WI38 (cell line): Measurements from ENCODE around the gene PYGM.

Experiments
- H3K4me3 ChIP-seq: 2 replicates; pipeline ENCODE4 v1.5.1; 2011; ENCODE audit warnings: low read depth, mild to moderate bottlenecking, control low read depth, low read length
- TF ChIP-seq, protein P1 (sequence below): IDR thresholded peaks from 2 replicates; pipeline ENCODE4 v1.5.1; 2012; ENCODE audit warnings: low read depth, mild to moderate bottlenecking, control low read depth, low read length

The PYGM gene

DNA sequence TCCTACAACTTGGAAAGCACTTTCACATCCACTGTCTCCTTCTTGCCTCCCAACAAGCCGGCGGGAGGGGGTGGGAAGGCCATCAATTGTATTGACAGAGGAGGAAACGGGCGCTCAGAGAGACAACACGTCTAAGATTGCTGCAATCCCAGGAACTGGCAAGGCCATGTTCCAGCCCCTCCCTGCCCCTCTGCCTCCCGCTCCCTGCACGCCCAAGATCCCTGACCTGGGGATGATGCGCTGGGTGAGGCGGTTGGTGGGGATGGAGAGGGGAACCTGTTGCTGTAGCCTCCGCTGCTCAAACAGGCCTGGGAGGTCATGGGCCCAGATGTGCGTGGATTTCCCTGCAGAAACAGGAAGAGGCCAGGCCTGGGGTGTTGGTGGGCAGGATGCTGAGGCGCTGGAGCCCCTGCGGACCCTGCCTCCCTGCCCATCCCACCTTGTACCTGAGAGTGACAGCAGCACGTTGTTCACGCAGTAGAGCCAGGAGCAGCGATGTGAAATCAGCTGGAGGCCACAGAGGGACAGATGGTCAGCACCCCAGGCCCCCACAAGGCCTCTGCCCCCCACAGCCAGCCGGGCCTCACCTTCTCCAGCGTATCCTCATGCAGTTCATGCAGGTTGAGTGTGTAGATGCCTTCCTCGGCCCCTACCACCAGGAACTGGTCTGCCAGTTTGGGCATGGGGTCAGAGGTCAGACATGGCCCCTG lies 36.4 kb upstream of the PYGM start:
- TF ChIP-seq, protein P1, sequence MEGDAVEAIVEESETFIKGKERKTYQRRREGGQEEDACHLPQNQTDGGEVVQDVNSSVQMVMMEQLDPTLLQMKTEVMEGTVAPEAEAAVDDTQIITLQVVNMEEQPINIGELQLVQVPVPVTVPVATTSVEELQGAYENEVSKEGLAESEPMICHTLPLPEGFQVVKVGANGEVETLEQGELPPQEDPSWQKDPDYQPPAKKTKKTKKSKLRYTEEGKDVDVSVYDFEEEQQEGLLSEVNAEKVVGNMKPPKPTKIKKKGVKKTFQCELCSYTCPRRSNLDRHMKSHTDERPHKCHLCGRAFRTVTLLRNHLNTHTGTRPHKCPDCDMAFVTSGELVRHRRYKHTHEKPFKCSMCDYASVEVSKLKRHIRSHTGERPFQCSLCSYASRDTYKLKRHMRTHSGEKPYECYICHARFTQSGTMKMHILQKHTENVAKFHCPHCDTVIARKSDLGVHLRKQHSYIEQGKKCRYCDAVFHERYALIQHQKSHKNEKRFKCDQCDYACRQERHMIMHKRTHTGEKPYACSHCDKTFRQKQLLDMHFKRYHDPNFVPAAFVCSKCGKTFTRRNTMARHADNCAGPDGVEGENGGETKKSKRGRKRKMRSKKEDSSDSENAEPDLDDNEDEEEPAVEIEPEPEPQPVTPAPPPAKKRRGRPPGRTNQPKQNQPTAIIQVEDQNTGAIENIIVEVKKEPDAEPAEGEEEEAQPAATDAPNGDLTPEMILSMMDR, result no peak
- no peak overlapping the region for H3K4me3 ChIP-seq

DNA sequence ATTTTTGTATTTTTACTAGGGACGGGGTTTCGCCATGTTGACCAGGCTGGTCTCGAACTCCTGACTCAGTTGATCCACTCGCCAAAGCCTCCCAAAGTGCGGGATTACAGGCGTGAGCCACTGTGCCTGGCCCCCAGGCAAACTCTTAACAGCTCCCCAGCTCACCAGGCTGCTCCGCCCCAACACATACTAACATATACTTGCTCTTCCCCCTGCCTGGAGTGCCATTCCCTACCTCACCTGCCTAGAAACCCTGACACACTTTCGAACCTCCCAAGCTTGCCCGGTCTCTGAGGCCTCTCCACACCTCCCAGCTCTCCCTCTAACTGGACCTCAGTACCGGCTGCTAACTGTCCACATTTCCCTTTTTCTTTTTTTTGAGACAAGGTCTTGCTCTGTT lies 34.8 kb upstream of the PYGM start:
- no peak overlapping the region for H3K4me3 ChIP-seq
- TF ChIP-seq, protein P1, result no peak

DNA sequence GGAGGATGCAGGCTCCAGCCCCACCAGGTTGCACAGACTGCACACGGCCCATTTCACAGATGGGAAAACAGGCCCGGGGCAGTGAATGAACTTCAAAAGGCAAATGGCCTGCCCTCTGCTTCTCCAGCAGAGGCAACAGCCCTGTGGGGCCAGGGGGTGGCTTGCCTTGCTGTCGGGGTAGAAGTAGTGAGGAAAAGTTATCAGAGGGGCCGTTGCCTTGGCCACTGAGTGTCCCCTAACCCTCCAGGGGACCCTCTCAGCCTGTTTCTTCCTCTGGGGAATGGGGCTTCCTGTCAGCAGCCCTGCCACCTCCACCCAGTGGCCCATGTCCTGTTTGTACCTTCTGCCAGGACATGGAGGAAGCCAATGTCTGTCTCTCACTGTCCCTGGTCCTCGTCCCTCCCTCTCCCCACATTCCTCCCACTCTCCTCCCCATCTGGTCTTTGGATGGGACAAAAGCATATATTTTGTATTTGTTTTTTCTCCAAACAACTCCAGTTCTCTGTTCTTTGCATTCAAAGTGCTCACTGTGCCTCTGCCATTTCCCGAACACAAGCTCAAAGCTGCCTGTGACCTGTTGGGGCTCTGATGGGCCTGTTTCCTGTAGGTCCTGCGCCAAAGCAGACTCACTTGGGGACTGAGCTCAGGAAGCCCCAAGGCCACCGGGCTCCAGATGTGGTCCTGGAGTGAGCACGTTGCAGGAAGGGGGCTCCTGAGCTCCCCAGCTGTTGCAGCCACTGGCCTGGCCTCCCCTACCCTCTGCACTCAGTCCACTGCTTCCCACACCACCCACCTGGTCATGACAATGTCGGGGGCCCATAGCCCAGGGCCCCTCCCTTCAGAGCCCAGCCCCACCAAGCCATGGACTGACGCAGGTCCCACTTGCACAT lies 33.7 kb upstream of the PYGM start:
- H3K4me3 ChIP-seq, result no peak overlapping the region
- TF ChIP-seq, protein P1, result no peak

DNA sequence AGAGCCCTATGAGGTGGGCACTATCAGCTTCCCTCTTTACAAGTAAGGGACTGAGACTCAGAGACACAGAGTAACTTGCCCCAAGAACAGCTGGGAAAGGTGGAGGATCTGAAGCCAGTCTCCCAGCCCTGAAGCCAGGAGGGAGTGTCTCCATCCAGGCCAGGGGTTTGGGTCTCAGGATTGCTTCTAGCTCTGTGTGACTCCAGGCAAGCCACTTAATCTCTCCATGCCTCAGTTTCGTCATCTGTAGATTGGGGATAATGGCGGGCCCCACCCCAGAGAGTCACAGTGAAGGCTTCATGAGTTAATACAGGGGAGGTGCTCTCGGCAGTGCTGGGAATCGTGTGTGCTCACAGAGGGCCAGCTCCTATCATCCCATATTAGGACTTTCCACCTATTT lies 32.7 kb upstream of the PYGM start:
- TF ChIP-seq, protein P1, result no peak
- H3K4me3 ChIP-seq, result no peak overlapping the region

DNA sequence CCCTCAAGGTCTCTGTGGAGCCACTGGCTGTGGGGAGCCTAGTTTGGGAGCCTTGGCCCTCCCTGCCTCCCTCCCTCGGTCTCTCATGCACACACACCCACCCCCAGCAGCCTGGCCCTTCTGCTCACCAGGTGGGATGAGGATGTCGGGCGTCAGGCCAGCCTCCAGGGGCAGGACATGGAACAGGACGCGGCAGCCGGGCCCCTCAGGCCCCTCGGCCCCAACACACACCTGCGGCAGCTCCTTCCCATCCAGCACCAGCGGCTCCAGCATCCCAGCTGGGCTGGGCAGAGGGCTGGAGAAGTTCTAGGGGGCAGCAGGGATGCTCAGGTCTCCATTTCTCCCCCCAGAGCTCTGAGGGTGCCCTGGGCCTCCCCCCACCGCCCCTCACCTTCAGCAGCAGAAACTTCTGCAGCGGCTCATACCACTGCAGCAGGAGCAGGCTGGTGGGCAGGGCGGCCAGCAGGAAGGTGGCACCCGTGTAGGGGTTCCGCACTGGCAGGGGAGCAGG lies 32.1 kb upstream of the PYGM start:
- TF ChIP-seq, protein P1, result no peak
- no peak overlapping the region for H3K4me3 ChIP-seq

DNA sequence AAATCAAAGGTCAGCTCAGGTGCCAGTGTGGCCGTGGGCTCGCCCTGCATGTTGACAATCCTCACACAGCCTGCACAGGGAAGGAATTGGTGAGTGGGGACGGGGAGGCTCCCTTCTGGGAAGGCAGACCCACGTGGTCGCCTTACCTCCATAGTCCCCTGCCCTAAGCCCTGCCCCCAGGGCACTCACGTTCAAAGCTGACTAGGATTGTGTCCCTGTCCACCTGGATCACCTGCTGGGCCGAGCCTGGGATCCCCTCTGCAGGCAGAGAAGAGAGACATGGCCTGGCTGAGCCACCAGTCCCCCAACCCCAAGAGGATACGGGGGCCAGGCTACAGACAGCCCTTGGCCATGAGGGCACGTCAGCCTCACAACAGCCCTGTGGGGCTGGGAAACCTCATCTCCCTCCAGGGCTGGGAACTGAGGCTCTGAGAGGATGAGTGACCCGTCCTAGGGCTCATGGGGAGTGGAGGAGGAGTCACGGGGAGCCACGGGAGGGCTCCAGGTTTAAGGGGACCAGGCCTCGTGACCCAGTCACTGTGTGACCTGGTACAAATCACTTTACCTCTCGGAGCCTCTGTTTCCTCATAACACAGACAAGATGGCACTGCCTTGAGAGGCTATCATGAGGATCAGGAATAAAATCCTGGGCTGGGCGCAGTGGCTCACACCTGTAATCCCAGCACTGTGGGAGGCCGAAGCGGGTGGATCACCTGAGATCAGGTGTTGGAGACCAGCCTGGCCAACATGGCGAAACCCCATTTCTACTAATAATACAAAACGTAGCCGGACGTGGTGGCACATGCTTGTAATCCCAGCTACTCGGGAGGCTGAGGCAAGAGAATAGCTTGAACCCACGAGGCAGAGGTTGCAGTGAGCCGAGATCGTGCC lies 30.7 kb upstream of the PYGM start:
- TF ChIP-seq, protein P1, result no peak
- no peak overlapping the region for H3K4me3 ChIP-seq
